Gastrocnemius medialis (tissue), 4 donors: ENCODE measurements around the gene NCAPD3. TPM values are rescaled to one million over a fixed set of nuclear protein-coding genes. Genes with fewer than 3 reads are reported as not detected.

Source experiments
- ATAC-seq, 2 donors: fragments of 150-250 bp; one replicate each; pipeline ENCODE4 v1.9.1; 2016
- DNase-seq, 2 donors: peaks; one replicate each; pipeline ENCODE4 v3.0.0-alpha.2; 2019
- H3K27ac ChIP-seq, 4 donors: fragments of 200-600 bp; sonication (generic); 1 replicate in 1 of 4; 2 replicates in 3 of 4; pipeline ENCODE4 v1.5.1; 2016 to 2018; ENCODE audit warnings: mild to moderate bottlenecking in 2 of 4, moderate library complexity in 1 of 4
- H3K27me3 ChIP-seq, 3 donors: fragments of 200-600 bp; sonication (generic) in 2 of 3; 1 replicate in 1 of 3; 2 replicates in 2 of 3; pipeline versions ENCODE4 v1.5.1 to v1.6.0; 2016 to 2019; ENCODE audit warnings: mild to moderate bottlenecking in 1 of 3, moderate library complexity in 1 of 3
- H3K36me3 ChIP-seq, 2 donors: fragments of 200-600 bp; sonication (generic) in 1 of 2; one replicate each; pipeline ENCODE4 v1.5.1; 2017 to 2018
- H3K4me1 ChIP-seq, 2 donors: fragments of 200-600 bp; sonication (generic) in 1 of 2; one replicate each; pipeline ENCODE4 v1.5.1; 2016 to 2017; ENCODE audit warnings: mild to moderate bottlenecking in 2 of 2
- H3K4me3 ChIP-seq, 4 donors: fragments of 200-600 bp; sonication (generic) in 3 of 4; 1 replicate in 1 of 4; 2 replicates in 3 of 4; pipeline ENCODE4 v1.5.1; 2016 to 2019; ENCODE audit warnings: mild to moderate bottlenecking in 2 of 4
- H3K9me3 ChIP-seq, 3 donors: fragments of 200-600 bp; sonication (generic) in 2 of 3; 1 replicate in 1 of 3; 2 replicates in 2 of 3; pipeline ENCODE4 v1.5.1; 2016 to 2019
- POLR2A ChIP-seq, 2 donors: fragments of 450-650 bp; IDR thresholded peaks; one replicate each; pipeline ENCODE4 v1.6.1; 2017; ENCODE audit warnings: antibody characterized with exemption in 2 of 2, mild to moderate bottlenecking in 2 of 2, moderate library complexity in 2 of 2
- in situ Hi-C, 4 donors: fragments of 200-750 bp; cut with MboI; loops; one replicate each; pipeline versions ENCODE4 v1.15.0 to v1.8.0; 2017; ENCODE audit warnings: low sequenced_read_pairs in 4 of 4
- intact Hi-C: fragments of 100-400 bp; cut with DNase I; formaldehyde crosslinking; loops from one replicate; pipeline ENCODE4 v1.15.1; 2023; ENCODE audit warnings: low total_unique reads
- total RNA-seq, 4 donors: library from RNA; depleted of rRNA; stranded (reverse); fragments of >200 nt; gene quantifications; one replicate each; pipeline versions ENCODE4 v1.1.0 to v1.2.3, GENCODE V29; 2016
- TF ChIP-seq, protein P1 (sequence below), 5 experiments: fragments of 450-650 bp in 3 of 5; fragments of 200-600 bp in 2 of 5; sonication (generic) in 2 of 5; IDR thresholded peaks in 4 of 5; conservative IDR thresholded peaks in 1 of 5; 1 replicate in 4 of 5; 2 replicates in 1 of 5; pipeline ENCODE4 v1.5.1; 2016 to 2019; ENCODE audit warnings: antibody characterized with exemption in 5 of 5, mild to moderate bottlenecking in 3 of 5, moderate library complexity in 3 of 5

NCAPD3 gene
- total RNA-seq, 4 donors from 2014 or later, result 3.6 to 6.7 (median 4.5) TPM

DNA sequence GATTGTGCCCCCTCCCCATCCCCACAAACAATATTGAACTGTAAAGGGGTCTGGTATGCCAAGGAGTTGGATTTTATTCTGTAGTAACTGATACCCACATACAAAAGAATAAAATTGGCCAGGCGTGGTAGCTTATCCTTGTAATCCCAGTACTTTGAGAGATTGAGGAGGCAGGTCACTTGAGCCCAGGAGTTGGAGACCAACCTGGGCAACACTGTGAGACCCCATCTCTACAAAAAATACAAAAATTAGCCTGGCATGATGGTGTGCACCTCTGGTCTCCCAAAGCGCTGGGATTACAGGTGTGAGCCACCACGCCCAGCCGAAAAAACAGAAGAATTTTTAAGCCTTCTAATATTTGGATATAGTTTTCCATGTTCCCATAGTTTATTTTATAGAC, 48.2 kb upstream of the NCAPD3 start:
- peaks cover 51 to 62% (median 55%) of the 10 kb centered on the region in 3 donors for H3K27me3 ChIP-seq
- H3K36me3 ChIP-seq, result no peaks in the 10 kb centered on the region
- no peak overlapping the region for H3K27ac ChIP-seq
- in situ Hi-C loops, result no loop called here
- DNase-seq (no peak), ATAC-seq (no peak)
- TF ChIP-seq POLR2A (IDR thresholded peaks at IDR 0.05), result no peak
- TF ChIP-seq, protein P1, sequence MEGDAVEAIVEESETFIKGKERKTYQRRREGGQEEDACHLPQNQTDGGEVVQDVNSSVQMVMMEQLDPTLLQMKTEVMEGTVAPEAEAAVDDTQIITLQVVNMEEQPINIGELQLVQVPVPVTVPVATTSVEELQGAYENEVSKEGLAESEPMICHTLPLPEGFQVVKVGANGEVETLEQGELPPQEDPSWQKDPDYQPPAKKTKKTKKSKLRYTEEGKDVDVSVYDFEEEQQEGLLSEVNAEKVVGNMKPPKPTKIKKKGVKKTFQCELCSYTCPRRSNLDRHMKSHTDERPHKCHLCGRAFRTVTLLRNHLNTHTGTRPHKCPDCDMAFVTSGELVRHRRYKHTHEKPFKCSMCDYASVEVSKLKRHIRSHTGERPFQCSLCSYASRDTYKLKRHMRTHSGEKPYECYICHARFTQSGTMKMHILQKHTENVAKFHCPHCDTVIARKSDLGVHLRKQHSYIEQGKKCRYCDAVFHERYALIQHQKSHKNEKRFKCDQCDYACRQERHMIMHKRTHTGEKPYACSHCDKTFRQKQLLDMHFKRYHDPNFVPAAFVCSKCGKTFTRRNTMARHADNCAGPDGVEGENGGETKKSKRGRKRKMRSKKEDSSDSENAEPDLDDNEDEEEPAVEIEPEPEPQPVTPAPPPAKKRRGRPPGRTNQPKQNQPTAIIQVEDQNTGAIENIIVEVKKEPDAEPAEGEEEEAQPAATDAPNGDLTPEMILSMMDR (IDR thresholded peaks at IDR 0.05 in 4 of 5, conservative IDR thresholded peaks at IDR 0.05 in 1 of 5), result no peak
- peaks cover 0 to 10% of the 10 kb centered on the region in 2 donors for H3K4me1 ChIP-seq
- intact Hi-C loops, result no loop called here
- no peaks in the 10 kb centered on the region for H3K9me3 ChIP-seq
- H3K4me3 ChIP-seq, result no peak overlapping the region

- intact Hi-C loops (no loop called here), in situ Hi-C loops (no loop called here)
- no peak for TF ChIP-seq POLR2A (IDR thresholded peaks at IDR 0.05)
These were observed 46.5 kb upstream of the NCAPD3 start for GRCh38 chr11:134270250-134270714.

DNA sequence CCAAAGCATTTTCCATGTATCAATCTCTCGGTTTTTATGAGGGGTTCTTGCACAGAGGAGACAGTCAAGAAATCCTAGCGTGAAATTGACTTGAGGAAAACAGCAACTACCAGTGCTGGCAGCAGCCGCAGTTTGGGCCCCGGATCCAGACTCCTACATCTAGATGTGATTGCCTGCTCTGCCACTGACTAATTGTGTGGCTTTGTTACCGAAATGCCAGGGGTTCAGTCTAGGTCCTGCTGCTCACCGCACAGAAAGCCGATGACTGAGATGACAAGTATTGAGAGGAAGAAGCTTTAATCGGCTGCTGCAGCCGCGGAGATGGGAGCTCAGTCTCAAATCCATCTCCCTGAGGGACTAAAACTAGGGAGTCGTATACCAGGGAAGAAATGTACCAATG, 44.2 kb upstream of the NCAPD3 start:
- ATAC-seq (no peak), DNase-seq (no peak)
- intact Hi-C loops, result no loop called here
- no peak for TF ChIP-seq POLR2A (IDR thresholded peaks at IDR 0.05)
- Histone ChIP-seq H3K27ac (no peak overlapping the region), H3K9me3 (no peaks in the 10 kb centered on the region), H3K4me3 (no peak overlapping the region), H3K4me1 (no peaks in the 10 kb centered on the region), H3K36me3 (peaks cover 0 to 21% of the 10 kb centered on the region in 2 donors), H3K27me3 (peaks cover 16 to 22% (median 17%) of the 10 kb centered on the region in 3 donors)
- in situ Hi-C loops, result no loop called here

More at GRCh38 chr11:134270250-134270714, 46.5 kb upstream of the NCAPD3 start:
- ATAC-seq (no peak), DNase-seq (no peak)
- no peak overlapping the region for H3K4me3 ChIP-seq
- H3K27me3 ChIP-seq, result peaks cover 35 to 45% (median 38%) of the 10 kb centered on the region in 3 donors
- no peaks in the 10 kb centered on the region for H3K4me1 ChIP-seq
- no peaks in the 10 kb centered on the region for H3K9me3 ChIP-seq
- H3K27ac ChIP-seq, result no peak overlapping the region
- peaks cover 0 to under 1% of the 10 kb centered on the region in 2 donors for H3K36me3 ChIP-seq

DNA sequence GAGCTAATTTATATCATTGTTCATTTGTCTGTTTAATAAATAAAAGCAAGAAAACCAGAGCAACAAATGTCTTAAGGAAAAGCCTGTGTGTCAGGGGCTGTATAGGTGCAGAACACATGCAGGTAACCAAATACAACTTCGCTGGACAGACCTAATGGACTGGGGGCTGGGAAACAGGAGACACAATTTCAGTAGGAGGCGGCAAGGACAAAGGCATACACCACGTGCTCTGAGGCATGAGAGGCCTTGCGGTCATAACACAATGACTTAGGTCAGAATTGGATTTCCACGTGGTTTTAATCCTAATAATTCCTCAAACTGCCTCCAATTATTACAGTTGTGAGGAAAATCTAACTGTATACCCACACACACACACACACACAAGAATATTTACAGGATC, 43.7 kb upstream of the NCAPD3 start:
- Histone ChIP-seq H3K4me1 (no peaks in the 10 kb centered on the region), H3K9me3 (no peaks in the 10 kb centered on the region), H3K27me3 (peaks cover 12 to 17% (median 13%) of the 10 kb centered on the region in 3 donors), H3K4me3 (no peak overlapping the region), H3K36me3 (peaks cover 0 to 26% of the 10 kb centered on the region in 2 donors), H3K27ac (no peak overlapping the region)
- no peak for ATAC-seq
- no peak for DNase-seq
- in situ Hi-C loops (no loop called here), intact Hi-C loops (no loop called here)
- no peak for TF ChIP-seq POLR2A (IDR thresholded peaks at IDR 0.05)
- TF ChIP-seq, protein P1 (IDR thresholded peaks at IDR 0.05 in 4 of 5, conservative IDR thresholded peaks at IDR 0.05 in 1 of 5), result no peak

GRCh38 chr11:134266841-134267251, 43.1 kb upstream of the NCAPD3 start:
- no peaks in the 10 kb centered on the region for H3K9me3 ChIP-seq
- no peak overlapping the region for H3K27ac ChIP-seq
- DNase-seq, result no peak
- H3K27me3 ChIP-seq, result peaks cover 6 to 11% (median 7%) of the 10 kb centered on the region in 3 donors
- in situ Hi-C loops (no loop called here), intact Hi-C loops (no loop called here)
- peaks cover 0 to 33% of the 10 kb centered on the region in 2 donors for H3K36me3 ChIP-seq
- ATAC-seq, result no peak
- no peaks in the 10 kb centered on the region for H3K4me1 ChIP-seq
- no peak overlapping the region for H3K4me3 ChIP-seq
- no peak for TF ChIP-seq POLR2A (IDR thresholded peaks at IDR 0.05)
- TF ChIP-seq, protein P1 (IDR thresholded peaks at IDR 0.05 in 4 of 5, conservative IDR thresholded peaks at IDR 0.05 in 1 of 5), result no peak

DNA sequence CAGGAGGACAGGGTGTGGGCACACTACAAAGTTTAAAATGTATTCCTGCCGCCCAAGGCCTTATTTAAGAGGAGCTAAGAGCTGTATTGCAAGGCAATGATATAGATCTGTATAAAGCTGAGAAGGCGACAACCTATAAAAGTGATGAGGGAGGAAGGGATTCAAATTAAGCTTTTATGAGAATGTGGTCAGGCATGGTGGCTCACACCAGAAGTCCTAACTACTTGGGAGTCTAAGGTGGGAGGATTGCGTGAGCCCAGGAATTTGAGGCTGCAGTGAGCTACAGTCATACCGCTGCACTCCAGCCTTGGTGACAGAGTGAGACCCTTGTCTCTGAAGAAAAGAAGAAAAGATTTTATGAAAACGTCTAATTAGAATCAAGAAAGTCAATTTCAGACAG, 42.7 kb upstream of the NCAPD3 start:
- H3K27me3 ChIP-seq, result peaks cover 1 to 7% (median 7%) of the 10 kb centered on the region in 3 donors
- no peaks in the 10 kb centered on the region for H3K4me1 ChIP-seq
- in situ Hi-C loops (no loop called here), intact Hi-C loops (no loop called here)
- DNase-seq (no peak), ATAC-seq (no peak)
- peaks cover 0 to 37% of the 10 kb centered on the region in 2 donors for H3K36me3 ChIP-seq
- no peak overlapping the region for H3K27ac ChIP-seq
- no peak overlapping the region for H3K4me3 ChIP-seq
- H3K9me3 ChIP-seq, result no peaks in the 10 kb centered on the region
- no peak for TF ChIP-seq POLR2A (IDR thresholded peaks at IDR 0.05)
- TF ChIP-seq, protein P1 (IDR thresholded peaks at IDR 0.05 in 4 of 5, conservative IDR thresholded peaks at IDR 0.05 in 1 of 5), result no peak
